ENCODE data around the gene LMCD1. TPM values are rescaled to one million over a fixed set of nuclear protein-coding genes. Genes with fewer than 3 reads are reported as not detected.

LMCD1 gene
- total RNA-seq, 4 donors from 2014 or later: 23.3 to 52.8 (median 34.8) TPM

GRCh38 chr3:8457039-8457438 lies 44.6 kb upstream of the LMCD1 start:
- Histone ChIP-seq H3K27me3 (no peaks in the 10 kb centered on the region), H3K4me3 (no peak overlapping the region), H3K27ac (no peak overlapping the region), H3K36me3 (no peaks in the 10 kb centered on the region), H3K4me1 (no peaks in the 10 kb centered on the region), H3K9me3 (no peaks in the 10 kb centered on the region)
- intact Hi-C loops (cut with DNase I): no loop called here
- TF ChIP-seq POLR2A (IDR thresholded peaks at IDR 0.05): no peak
- no peak for TF ChIP-seq CTCF (IDR thresholded peaks at IDR 0.05)
- WGBS, 2 donors: 85 to 100% methylated on average over 1 of the region's 1 CpG
- no peak for DNase-seq

- Histone ChIP-seq H3K36me3 (no peaks in the 10 kb centered on the region), H3K9me3 (no peaks in the 10 kb centered on the region), H3K27ac (peak overlapping the region in 3 of 4 donors; percentile 35 to 77 (median 37)), H3K4me3 (no peak overlapping the region), H3K27me3 (no peaks in the 10 kb centered on the region), H3K4me1 (no peaks in the 10 kb centered on the region)
- TF ChIP-seq POLR2A (IDR thresholded peaks at IDR 0.05) (no peak), CTCF (IDR thresholded peaks at IDR 0.05) (no peak)
- WGBS, 2 donors: 70 to 86% methylated on average over 2 of the region's 2 CpGs
- no peak for DNase-seq
- intact Hi-C loops (cut with DNase I): no loop called here
Measured at GRCh38 chr3:8458238-8458661, 43.4 kb upstream of the LMCD1 start.

GRCh38 chr3:8458711-8459110 lies 42.9 kb upstream of the LMCD1 start:
- H3K27ac ChIP-seq: peak overlapping the region in 3 of 4 donors; percentile 35 to 77 (median 37)
- no peaks in the 10 kb centered on the region for H3K4me1 ChIP-seq
- intact Hi-C loops (cut with DNase I): no loop called here
- no peak overlapping the region for H3K4me3 ChIP-seq
- H3K27me3 ChIP-seq: no peaks in the 10 kb centered on the region
- no peaks in the 10 kb centered on the region for H3K9me3 ChIP-seq
- WGBS, 2 donors: 69 to 78% methylated on average over 6 of the region's 6 CpGs
- no peak for DNase-seq
- H3K36me3 ChIP-seq: no peaks in the 10 kb centered on the region
- TF ChIP-seq CTCF (IDR thresholded peaks at IDR 0.05) (no peak), POLR2A (IDR thresholded peaks at IDR 0.05) (no peak)

GRCh38 chr3:8460050-8460708 lies 41.4 kb upstream of the LMCD1 start:
- no peaks in the 10 kb centered on the region for H3K36me3 ChIP-seq
- WGBS, 2 donors: 67 to 77% methylated on average over 10 of the region's 10 CpGs
- H3K27ac ChIP-seq: peak overlapping the region in 1 of 4 donors; percentile 35
- H3K9me3 ChIP-seq: no peaks in the 10 kb centered on the region
- DNase-seq: no peak
- no peak for TF ChIP-seq CTCF (IDR thresholded peaks at IDR 0.05)
- TF ChIP-seq POLR2A (IDR thresholded peaks at IDR 0.05): no peak
- H3K27me3 ChIP-seq: no peaks in the 10 kb centered on the region
- no peak overlapping the region for H3K4me3 ChIP-seq
- H3K4me1 ChIP-seq: no peaks in the 10 kb centered on the region
- intact Hi-C loops (cut with DNase I): no loop called here

GRCh38 chr3:8460815-8461456 lies 40.7 kb upstream of the LMCD1 start:
- Histone ChIP-seq H3K36me3 (no peaks in the 10 kb centered on the region), H3K4me3 (no peak overlapping the region), H3K4me1 (no peaks in the 10 kb centered on the region), H3K27ac (peak overlapping the region in 1 of 4 donors; percentile 16), H3K9me3 (no peaks in the 10 kb centered on the region), H3K27me3 (no peaks in the 10 kb centered on the region)
- intact Hi-C loops (cut with DNase I): no loop called here
- 69 to 78% methylated on average over 3 of the region's 3 CpGs for WGBS, 2 donors
- TF ChIP-seq CTCF (IDR thresholded peaks at IDR 0.05) (no peak), POLR2A (IDR thresholded peaks at IDR 0.05) (no peak)
- DNase-seq: no peak
